ENCODE measurements around the gene JMY. TPM values are rescaled to one million over a fixed set of nuclear protein-coding genes. Genes with fewer than 3 reads are reported as not detected.

The JMY gene
- polyA plus RNA-seq, 1 donor (not counting 4 experiments of a cell fraction or from before 2014, with no cell fraction given) = 3.3 TPM

GRCh38 chr5:79237740-79238560, 2.0 kb downstream of the JMY start:
- dilution Hi-C loops (cut with MboI; ENCODE audit: extremely low pct_ligation_motif_present, low sequenced_read_pairs) = no loop called here
- DNase-seq (ENCODE audit: low read depth, low spot score) (no peak), FAIRE-seq (no peak)
- H3K4me3 ChIP-seq (ENCODE audit: control insufficient read depth in 2 of 3, extremely low read depth in 1 of 3, insufficient read depth in 2 of 3, low read depth in 1 of 3, low read length in 3 of 3) = peak overlapping the region; percentile 75 to 94 (median 83)
- no peaks in the 10 kb centered on the region for H3K36me3 ChIP-seq (ENCODE audit: control insufficient read depth in 2 of 2, extremely low read depth in 1 of 2, insufficient read depth in 2 of 2, low read length in 2 of 2)
- H3K9ac ChIP-seq (ENCODE audit: control insufficient read depth, extremely low read depth, insufficient read depth, low read length) = peak overlapping the region; percentile 93
- TF ChIP-seq CTCF (optimal IDR thresholded peaks at IDR 0.05 in 1 of 3, IDR thresholded peaks at IDR 0.05 in 1 of 3, conservative IDR thresholded peaks at IDR 0.05 in 1 of 3; ENCODE audit: extremely low read depth in 1 of 3, insufficient read depth in 2 of 3, low read length in 3 of 3) (no peak), EZH2 (IDR thresholded peaks at IDR 0.05; ENCODE audit: low read length) (no peak)
- H3K9me1 ChIP-seq (ENCODE audit: control insufficient read depth, extremely low read depth, insufficient read depth, low read length) = no peaks in the 10 kb centered on the region
- peaks cover 11% of the 10 kb centered on the region for H3K4me1 ChIP-seq (ENCODE audit: control insufficient read depth, extremely low read depth, insufficient read depth, low read length)
- H3K79me2 ChIP-seq (ENCODE audit: control insufficient read depth, insufficient read depth, low read length) = peaks cover 14% of the 10 kb centered on the region
- peak overlapping the region; percentile 93 for H3K4me2 ChIP-seq (ENCODE audit: control insufficient read depth, extremely low read depth, insufficient read depth, low read depth, low read length)
- no peaks in the 10 kb centered on the region for H3K9me3 ChIP-seq (ENCODE audit: control insufficient read depth, low read depth, low read length)
- H3K27me3 ChIP-seq (ENCODE audit: control insufficient read depth, extremely low read depth, insufficient read depth, low read length) = no peaks in the 10 kb centered on the region
- peak overlapping the region; percentile 92 for H3K27ac ChIP-seq (ENCODE audit: control insufficient read depth, insufficient read depth, low read length)
- H4K20me1 ChIP-seq (ENCODE audit: control insufficient read depth, extremely low read depth, insufficient read depth, low read length) = no peaks in the 10 kb centered on the region
- H2AFZ ChIP-seq (ENCODE audit: control insufficient read depth, low read length) = peak overlapping the region; percentile 76

- Histone ChIP-seq H3K9ac (ENCODE audit: control insufficient read depth, extremely low read depth, insufficient read depth, low read length) (no peak overlapping the region), H3K27me3 (ENCODE audit: control insufficient read depth, extremely low read depth, insufficient read depth, low read length) (no peaks in the 10 kb centered on the region), H2AFZ (ENCODE audit: control insufficient read depth, low read length) (no peak overlapping the region), H3K4me3 (ENCODE audit: control insufficient read depth in 2 of 3, extremely low read depth in 1 of 3, insufficient read depth in 2 of 3, low read depth in 1 of 3, low read length in 3 of 3) (no peak overlapping the region), H3K36me3 (ENCODE audit: control insufficient read depth in 2 of 2, extremely low read depth in 1 of 2, insufficient read depth in 2 of 2, low read length in 2 of 2) (no peaks in the 10 kb centered on the region), H3K4me2 (ENCODE audit: control insufficient read depth, extremely low read depth, insufficient read depth, low read depth, low read length) (no peak overlapping the region), H3K79me2 (ENCODE audit: control insufficient read depth, insufficient read depth, low read length) (peaks cover 17% of the 10 kb centered on the region), H3K9me1 (ENCODE audit: control insufficient read depth, extremely low read depth, insufficient read depth, low read length) (no peaks in the 10 kb centered on the region), H4K20me1 (ENCODE audit: control insufficient read depth, extremely low read depth, insufficient read depth, low read length) (no peaks in the 10 kb centered on the region), H3K9me3 (ENCODE audit: control insufficient read depth, low read depth, low read length) (no peaks in the 10 kb centered on the region), H3K27ac (ENCODE audit: control insufficient read depth, insufficient read depth, low read length) (no peak overlapping the region), H3K4me1 (ENCODE audit: control insufficient read depth, extremely low read depth, insufficient read depth, low read length) (peaks cover 11% of the 10 kb centered on the region)
- DNase-seq (ENCODE audit: low read depth, low spot score) (no peak), FAIRE-seq (no peak)
- TF ChIP-seq EZH2 (IDR thresholded peaks at IDR 0.05; ENCODE audit: low read length) (no peak), CTCF (optimal IDR thresholded peaks at IDR 0.05 in 1 of 3, IDR thresholded peaks at IDR 0.05 in 1 of 3, conservative IDR thresholded peaks at IDR 0.05 in 1 of 3; ENCODE audit: extremely low read depth in 1 of 3, insufficient read depth in 2 of 3, low read length in 3 of 3) (no peak)
- dilution Hi-C loops (cut with MboI; ENCODE audit: extremely low pct_ligation_motif_present, low sequenced_read_pairs) = no loop called here
Observed at GRCh38 chr5:79240561-79240960, 4.6 kb downstream of the JMY start.
